GM18861 (cell line): Measurements from ENCODE around the gene SEC14L6.
"Not testable (repeated sequence)": the region's sequence is repeated elsewhere in the genome, so short reads cannot be mapped to it uniquely, and the experiment has no call there.

ENCODE experiments used
- ATAC-seq: cut with Tn5 transposase; IDR thresholded peaks from one replicate; pipeline ENCODE4 v1.9.1; 2021; ENCODE audit not compliant: unreplicated experiment

The SEC14L6 gene

DNA sequence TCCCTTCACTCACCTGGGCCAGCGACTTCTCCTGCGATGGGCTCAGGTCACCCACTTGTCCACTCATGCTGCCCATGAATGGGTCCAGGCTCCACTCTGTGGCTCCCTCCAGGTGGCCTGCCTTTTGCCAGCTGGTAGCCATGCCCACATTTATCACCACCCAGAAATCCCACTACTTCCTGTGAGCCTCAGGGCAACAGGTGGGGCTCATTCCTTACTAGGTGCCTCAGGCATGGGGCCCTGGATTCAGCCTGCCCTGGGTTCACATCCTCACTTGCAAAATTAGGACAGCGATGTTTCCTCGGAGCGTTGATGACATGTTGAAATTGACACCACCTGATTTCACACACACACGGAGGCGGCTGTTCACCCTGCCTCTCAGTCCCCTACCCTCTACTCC, at the start of gene SEC14L6:
SEC14L6 (minus strand) TSS at position 126 of the 400 bp plus-strand sequence; CDS start at position 67, 59 bp downstream.
- no peak for ATAC-seq

- no peak for ATAC-seq
Measured at GRCh38 chr22:30596199-30596598, 49.7 kb upstream of the SEC14L6 start.

DNA sequence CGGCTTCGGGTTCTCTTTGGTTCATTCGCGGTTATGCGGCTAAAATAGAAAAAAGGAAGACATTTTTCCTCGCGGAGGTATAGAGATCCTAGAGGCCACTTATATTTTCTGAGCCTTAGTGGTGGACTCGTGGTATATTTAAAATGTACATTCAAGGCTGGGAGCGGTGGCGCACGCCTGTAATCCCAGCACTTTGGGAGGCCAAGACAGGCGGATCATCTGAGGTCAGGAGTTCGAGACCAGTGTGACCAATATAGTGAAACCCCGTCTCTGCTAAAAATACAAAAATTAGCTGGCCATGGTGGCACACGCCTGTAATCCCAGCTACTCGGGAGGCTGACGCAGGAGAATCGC, 45.8 kb upstream of the SEC14L6 start:
- not testable (repeated sequence) for ATAC-seq

DNA sequence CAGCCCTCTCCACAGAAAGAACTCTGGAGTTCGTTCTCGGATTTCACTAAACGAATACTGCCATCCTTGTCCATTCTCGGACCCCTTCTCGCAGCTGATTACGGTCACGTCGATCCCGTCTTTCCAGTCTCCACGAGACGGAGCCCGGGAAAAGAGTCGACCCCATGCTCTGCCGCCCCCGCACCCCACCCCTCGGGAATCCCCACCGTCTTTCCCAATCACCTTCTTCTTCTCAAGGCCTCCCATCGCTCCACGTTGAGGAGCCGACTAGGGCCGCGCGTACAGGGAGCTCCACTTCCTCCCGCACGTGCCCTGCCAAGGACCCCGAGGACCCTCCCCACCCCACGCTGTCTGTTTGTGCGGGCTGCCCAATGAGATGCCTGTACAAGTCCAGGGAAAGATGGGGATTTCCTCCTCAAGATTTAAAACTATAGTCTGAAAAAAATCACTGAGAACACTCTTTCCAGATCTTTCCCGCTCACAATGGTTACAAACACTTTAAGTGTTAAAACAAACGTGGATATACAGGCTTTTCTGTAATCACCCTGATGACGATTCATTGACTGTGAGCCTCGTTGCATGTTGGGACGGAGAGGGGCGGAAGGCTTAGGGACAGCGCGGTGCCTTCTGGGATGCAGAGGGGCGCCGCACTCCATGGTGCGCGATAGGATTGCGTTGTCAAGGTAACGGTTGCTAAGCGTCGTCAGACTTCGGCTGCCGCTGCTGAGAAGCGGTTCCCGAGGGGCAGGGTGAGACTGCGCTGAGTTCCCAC, 45.2 kb upstream of the SEC14L6 start, which contains the start of gene PES1:
PES1 (minus strand) TSS at position 323 of the 772 bp plus-strand sequence; CDS start at position 246, 77 bp downstream.
- ATAC-seq: peak; percentile 84

DNA sequence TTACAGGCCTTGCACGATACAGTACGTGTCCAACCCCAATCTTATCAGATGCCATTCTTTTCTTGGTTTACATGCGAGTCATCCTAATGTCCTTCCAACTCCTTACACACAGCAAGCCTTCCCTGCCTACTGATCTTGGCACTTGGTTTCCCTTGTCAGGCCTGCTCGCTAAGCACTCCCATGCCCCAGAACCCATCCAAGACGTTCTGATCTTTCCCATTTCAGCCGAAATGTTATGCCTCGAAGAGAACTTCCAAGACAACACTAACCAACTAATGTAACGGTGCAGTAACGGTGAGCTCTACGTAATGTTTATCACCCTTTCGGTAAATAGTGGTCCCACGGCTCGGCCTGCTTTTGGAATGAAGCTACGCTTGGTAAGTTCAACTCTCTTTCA, 44.6 kb upstream of the SEC14L6 start:
- no peak for ATAC-seq

GRCh38 chr22:30586414-30586813, 39.9 kb upstream of the SEC14L6 start:
- no peak for ATAC-seq

DNA sequence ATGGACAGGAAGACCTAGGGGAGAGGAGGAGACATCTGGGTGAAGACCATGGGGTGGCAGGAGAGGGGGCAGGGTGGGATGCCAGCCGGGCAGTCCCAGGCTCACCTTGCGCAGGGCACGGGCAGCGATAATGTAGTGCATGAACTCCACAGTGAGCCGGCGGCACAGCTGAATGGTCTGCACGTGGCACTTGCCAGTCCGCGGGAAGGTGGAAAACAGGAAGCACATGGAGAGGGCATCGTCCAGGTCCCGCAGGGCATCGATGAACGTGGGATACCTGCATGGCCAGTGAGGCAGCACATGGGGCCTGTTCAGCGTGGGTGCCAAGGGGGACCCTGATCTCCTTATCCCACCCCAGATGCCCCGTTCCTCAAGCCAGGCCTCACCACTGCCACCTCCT, 37.9 kb upstream of the SEC14L6 start:
- ATAC-seq: no peak

GRCh38 chr22:30582788-30583545, 36.4 kb upstream of the SEC14L6 start:
- no peak for ATAC-seq

- ATAC-seq: no peak
Measured at GRCh38 chr22:30582051-30582450, 35.5 kb upstream of the SEC14L6 start.

- ATAC-seq: no peak
Measured at GRCh38 chr22:30580896-30581295, 34.4 kb upstream of the SEC14L6 start.

DNA sequence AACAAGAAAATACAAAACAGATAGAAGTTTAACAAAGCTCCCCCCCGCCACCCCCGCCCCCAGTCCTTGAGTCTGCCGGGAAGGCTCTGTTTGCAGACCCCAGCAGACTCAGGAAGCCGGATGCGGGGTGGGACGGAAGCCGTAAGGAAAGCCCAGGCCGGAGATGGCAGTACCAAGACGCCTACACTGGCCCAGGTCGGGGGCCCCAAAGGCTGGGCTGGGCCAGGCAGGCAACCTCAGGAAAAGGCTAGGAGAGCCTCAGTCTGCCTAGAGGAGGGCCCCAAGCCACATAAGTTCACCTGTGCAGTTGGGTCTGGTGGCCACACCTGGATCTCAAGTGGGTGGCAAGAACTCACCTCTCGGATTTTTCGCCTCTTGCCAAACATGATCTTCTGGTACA, 31.9 kb upstream of the SEC14L6 start:
- no peak for ATAC-seq

DNA sequence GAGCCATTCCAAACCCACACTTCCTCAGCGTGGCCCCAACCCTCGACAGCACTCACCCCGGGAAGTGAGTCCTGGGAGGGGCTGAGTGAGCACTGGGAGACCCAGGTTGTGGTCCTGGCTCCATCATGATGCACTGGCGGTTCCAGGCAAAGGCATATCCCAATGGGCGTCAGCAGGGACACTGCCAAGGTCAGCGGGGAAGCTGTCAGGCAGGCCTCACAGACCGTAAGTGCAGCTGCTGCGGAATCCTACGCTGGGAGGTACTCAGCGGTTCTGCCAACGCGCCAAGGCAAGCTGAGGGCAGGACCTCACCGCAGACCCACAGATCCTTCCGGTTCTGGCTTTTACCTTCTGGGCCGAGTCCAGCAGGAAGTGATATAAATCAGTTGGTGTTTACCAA, 29.3 kb upstream of the SEC14L6 start:
- no peak for ATAC-seq

GRCh38 chr22:30574997-30575671, 28.6 kb upstream of the SEC14L6 start:
- ATAC-seq: no peak

GRCh38 chr22:30574095-30574981, 27.8 kb upstream of the SEC14L6 start, which contains the start of gene GAL3ST1:
GAL3ST1 (minus strand) TSS chr22:30574665; CDS start chr22:30557392, 17,273 bp downstream.
- ATAC-seq: no peak

DNA sequence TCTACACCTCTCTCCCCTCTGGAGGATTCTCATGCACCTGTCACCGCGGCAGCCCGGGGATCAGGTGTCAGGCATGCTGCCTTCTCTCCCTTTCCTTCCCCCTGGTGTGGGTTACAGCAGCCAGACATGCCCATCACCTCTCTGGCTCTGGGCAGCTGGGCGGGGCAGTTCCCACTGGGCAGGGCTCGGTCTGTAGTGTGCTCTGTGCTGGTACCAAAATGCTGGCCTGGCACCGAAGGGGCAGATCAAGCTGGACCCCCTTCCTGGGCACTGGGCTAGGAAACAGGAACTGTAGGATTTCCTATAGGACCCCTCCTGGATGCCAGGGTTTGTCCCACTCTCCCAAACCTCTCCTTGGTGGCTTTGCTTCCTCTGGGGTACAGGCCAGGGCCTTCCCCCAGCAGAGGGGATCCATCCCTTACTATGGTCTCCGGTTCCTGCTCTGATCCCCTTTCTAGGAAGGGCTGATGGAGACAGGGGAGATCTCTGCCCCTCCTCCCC, 27.1 kb upstream of the SEC14L6 start:
- ATAC-seq: no peak

GRCh38 chr22:30572840-30573593, 26.5 kb upstream of the SEC14L6 start:
- ATAC-seq: no peak

DNA sequence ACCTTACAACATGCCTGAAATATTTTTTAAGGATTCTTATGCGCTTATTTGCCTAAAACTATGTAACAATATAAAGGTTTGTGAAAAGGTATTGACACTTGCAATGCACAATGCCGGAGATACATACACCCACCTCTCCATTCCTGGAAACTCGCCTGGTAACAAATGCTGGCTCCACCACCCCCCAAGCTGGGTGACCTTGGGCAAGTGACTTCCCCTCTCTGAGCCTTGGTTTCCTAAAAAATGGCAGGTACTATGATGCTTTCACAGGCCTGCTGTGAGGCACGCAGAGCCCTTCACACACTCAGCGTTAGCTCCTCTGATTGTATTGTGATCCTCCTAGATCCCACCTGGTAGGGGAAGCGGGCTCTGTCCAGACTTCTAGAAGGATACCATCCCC, 25.7 kb upstream of the SEC14L6 start:
- ATAC-seq: no peak

- no peak for ATAC-seq
Measured at GRCh38 chr22:30569674-30570202, 23.2 kb upstream of the SEC14L6 start.

GRCh38 chr22:30568137-30568805, 21.7 kb upstream of the SEC14L6 start:
- ATAC-seq: no peak
